Adrenal gland (tissue), 12 donors: ENCODE measurements around the gene CEP72. TPM values are rescaled to one million over a fixed set of nuclear protein-coding genes. Genes with fewer than 3 reads are reported as not detected.

ENCODE experiments used
- DNase-seq, 7 donors: peaks; one replicate each; pipeline ENCODE4 v3.0.0-alpha.2; 2019 to 2020
- H3K27ac ChIP-seq, 5 donors: fragments of 200-600 bp; sonication (generic) in 4 of 5; 1 replicate in 3 of 5; 2 replicates in 2 of 5; pipeline versions ENCODE4 v1.5.1 to v1.8.0; 2016 to 2020; ENCODE audit warnings: mild to moderate bottlenecking in 1 of 5
- H3K27me3 ChIP-seq: fragments of 200-600 bp; 2 replicates; pipeline ENCODE4 v1.8.0; 2021
- H3K36me3 ChIP-seq, 2 donors: fragments of 200-600 bp; replicated peaks in 1 of 2; 1 replicate in 1 of 2; 2 replicates in 1 of 2; pipeline versions ENCODE4 v1.5.1 to v1.8.0; 2018 to 2022
- H3K4me1 ChIP-seq, 2 donors: fragments of 200-600 bp; replicated peaks in 1 of 2; 1 replicate in 1 of 2; 2 replicates in 1 of 2; pipeline versions ENCODE4 v1.5.1 to v1.8.0; 2018 to 2021
- H3K4me3 ChIP-seq, 4 donors: fragments of 200-600 bp; sonication (generic) in 3 of 4; one replicate each; pipeline ENCODE4 v1.5.1; 2016 to 2018
- H3K9me3 ChIP-seq, 3 donors: fragments of 200-600 bp; sonication (generic) in 1 of 3; replicated peaks in 1 of 3; 1 replicate in 2 of 3; 2 replicates in 1 of 3; pipeline versions ENCODE4 v1.5.1 to v1.8.0; 2016 to 2021
- CTCF ChIP-seq, 6 experiments: fragments of 450-650 bp in 4 of 6; fragments of 200-600 bp in 2 of 6; sonication (generic) in 1 of 6; IDR thresholded peaks; 1 replicate in 5 of 6; 2 replicates in 1 of 6; pipeline versions ENCODE4 v1.5.1 to v1.8.0; 2016 to 2021; ENCODE audit warnings: antibody characterized with exemption in 6 of 6, mild to moderate bottlenecking in 2 of 6, moderate library complexity in 1 of 6
- POLR2A ChIP-seq, 2 donors: fragments of 450-650 bp; IDR thresholded peaks; one replicate each; pipeline ENCODE4 v1.6.1; 2017; ENCODE audit warnings: antibody characterized with exemption in 2 of 2, mild to moderate bottlenecking in 2 of 2, moderate library complexity in 1 of 2
- WGBS, 4 donors: extraction: QIAGEN DNeasy Blood & Tissue Kit in 2 of 4; methylation state at CpG; one replicate each; pipeline versions ENCODE4 v1.1.5 to v1.1.7; 2013 to 2017; 5-methylcytosine and 5-hydroxymethylcytosine counted together
- intact Hi-C, 2 donors: fragments of 100-400 bp; cut with DNase I; formaldehyde crosslinking; loops; one replicate each; pipeline versions ENCODE4 v1.14.1 to v1.15.0; 2022 to 2023
- polyA plus RNA-seq, 3 donors: library from polyadenylated mRNA; stranded (reverse); fragments of 200-250 nt in 2 of 3; fragments of 350-450 nt in 1 of 3; fragmentation: Illumina TruSeq in 1 of 3; extraction: RNeasy Lipid Tissue Mini Kit (QIAGEN cat#74804) in 1 of 3; gene quantifications; one replicate each; pipeline ENCODE4 v1.2.3, GENCODE V29; 2013 to 2014
- total RNA-seq, 9 donors: library from RNA; depleted of rRNA in 4 of 9; stranded (reverse); fragments of >200 nt in 4 of 9; fragments of 120-200 nt in 1 of 9; fragmentation: NEBNext Ultra II Directional in 1 of 9; extraction: Animal tissue kit (Norgen Biotek cat#: 25700) in 1 of 9; gene quantifications; one replicate each; pipeline versions ENCODE4 v1.1.0 to v1.2.4, GENCODE V29; 2013 to 2023
- donor health status: healthy with polysubstance abuse.
- donor health status: Bipolar disorder and iron deficiency.
- donor health status: DM: yes; HTN: yes; CAD: no.
- donor health status: DM: no; HTN: no; CAD: no.
- donor health status: DM: no; HTN: no; CAD: no.
- donor health status: DM: yes; HTN: yes; CAD: no.

CEP72 gene
- total and polyA plus RNA-seq, 12 donors, result 0.36 to 7.8 (median 2.5) TPM

DNA sequence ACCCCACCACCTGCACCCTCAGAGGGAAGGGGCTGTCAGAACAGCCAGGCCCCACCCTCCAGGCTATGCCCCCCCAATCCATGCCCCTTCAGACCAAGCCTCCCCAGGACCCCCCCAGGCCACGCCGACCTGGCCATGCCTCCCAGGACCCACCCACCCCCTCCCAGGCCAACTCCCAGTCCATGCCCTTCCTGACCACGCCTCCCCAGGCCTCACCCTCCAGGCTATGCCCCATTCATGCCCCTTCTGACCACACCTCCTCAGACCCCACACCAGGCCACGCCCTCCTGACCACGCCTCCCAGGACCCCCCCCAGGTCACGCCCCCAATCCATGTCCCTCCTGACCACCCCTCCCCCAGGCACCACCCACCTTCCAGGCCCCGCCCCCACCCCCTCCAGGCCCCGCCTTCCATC lies 53.4 kb downstream of the CEP72 start:
- no peaks in the 10 kb centered on the region for H3K4me1 ChIP-seq
- no peak overlapping the region for H3K4me3 ChIP-seq
- no peaks in the 10 kb centered on the region for H3K9me3 ChIP-seq
- TF ChIP-seq POLR2A (IDR thresholded peaks at IDR 0.05) (no peak), CTCF (IDR thresholded peaks at IDR 0.05) (no peak)
- intact Hi-C loops, result no loop called here
- H3K36me3 ChIP-seq, result peaks cover 0 to 5% of the 10 kb centered on the region in 2 donors
- no peaks in the 10 kb centered on the region for H3K27me3 ChIP-seq
- 82 to 100% (median 86%) methylated on average over 4 to 8 of the region's 8 CpGs for WGBS, 4 donors
- DNase-seq, result no peak
- no peak overlapping the region for H3K27ac ChIP-seq

- Histone ChIP-seq H3K36me3 (peaks cover 0 to 5% of the 10 kb centered on the region in 2 donors), H3K9me3 (no peaks in the 10 kb centered on the region), H3K4me3 (no peak overlapping the region), H3K27me3 (no peaks in the 10 kb centered on the region), H3K4me1 (peaks cover 0 to under 1% of the 10 kb centered on the region in 2 donors), H3K27ac (no peak overlapping the region)
- DNase-seq, result no peak
- 90 to 99% (median 94%) methylated on average over 8 to 40 of the region's 40 CpGs for WGBS, 4 donors
- TF ChIP-seq POLR2A (IDR thresholded peaks at IDR 0.05) (no peak), CTCF (IDR thresholded peaks at IDR 0.05) (no peak)
- intact Hi-C loops, result no loop called here
Measured at GRCh38 chr5:665956-666711, 54.0 kb downstream of the CEP72 start.

DNA sequence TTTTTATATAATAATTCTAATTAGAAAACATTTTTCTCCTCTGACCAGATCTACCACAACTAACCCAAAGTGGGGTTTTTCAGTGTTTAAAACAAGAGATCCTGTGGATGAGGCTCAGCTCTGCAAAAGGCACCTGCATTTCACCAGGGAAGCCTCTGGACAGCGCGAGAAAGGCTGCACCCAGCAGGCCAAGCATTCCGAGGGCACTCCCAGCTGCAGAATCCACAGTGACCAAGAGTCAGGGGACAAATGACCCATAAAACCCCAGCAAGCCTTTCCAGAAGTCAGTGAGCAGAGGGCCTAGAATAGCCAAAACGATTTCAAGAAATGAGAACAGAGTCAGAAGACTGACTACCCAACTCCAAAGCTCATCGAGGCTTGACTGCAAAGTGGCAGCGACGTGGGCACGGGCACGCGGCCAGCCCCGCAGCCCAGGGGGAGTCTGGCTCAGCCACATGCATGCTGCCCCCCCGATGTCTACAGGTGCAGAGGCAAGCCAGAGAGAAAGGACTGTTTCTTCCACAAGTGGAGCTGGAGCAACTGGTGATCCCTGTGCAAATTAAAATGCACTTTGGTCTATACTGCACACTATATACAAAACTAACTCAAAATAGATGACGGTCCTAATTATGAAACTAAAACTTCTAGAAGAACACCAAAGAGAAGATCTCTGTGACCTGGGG lies 54.8 kb downstream of the CEP72 start:
- peaks cover 0 to 8% of the 10 kb centered on the region in 2 donors for H3K4me1 ChIP-seq
- intact Hi-C loops, result no loop called here

More for the DNA sequence above, 54.8 kb downstream of the CEP72 start:
- DNase-seq, result no peak
- no peak overlapping the region for H3K27ac ChIP-seq
- no peaks in the 10 kb centered on the region for H3K9me3 ChIP-seq
- no peaks in the 10 kb centered on the region for H3K27me3 ChIP-seq
- peaks cover 0 to 5% of the 10 kb centered on the region in 2 donors for H3K36me3 ChIP-seq
- 94 to 96% (median 95%) methylated on average over 13 of the region's 13 CpGs for WGBS, 4 donors
- no peak overlapping the region for H3K4me3 ChIP-seq
- TF ChIP-seq POLR2A (IDR thresholded peaks at IDR 0.05), result no peak
- no peak for TF ChIP-seq CTCF (IDR thresholded peaks at IDR 0.05)
